Measurements from ENCODE around the gene ACD. TPM values are rescaled to one million over a fixed set of nuclear protein-coding genes. Genes with fewer than 3 reads are reported as not detected.

ACD gene
- total RNA-seq, 4 donors from 2014 or later: 20.9 to 33.7 (median 24.4) TPM

GRCh38 chr16:67668495-67669157, 8.6 kb upstream of the ACD start:
- Histone ChIP-seq H3K4me1 (peaks cover 0 to 58% (median 24%) of the 10 kb centered on the region in 3 donors), H3K27me3 (no peaks in the 10 kb centered on the region), H3K9me3 (no peaks in the 10 kb centered on the region), H3K36me3 (peaks cover 0 to 15% of the 10 kb centered on the region in 2 donors), H3K27ac (peak overlapping the region in 3 of 4 donors; percentile 91 to 95 (median 93)), H3K4me3 (no peak overlapping the region)
- TF ChIP-seq POLR2A (IDR thresholded peaks at IDR 0.05) (no peak), EP300 (IDR thresholded peaks at IDR 0.05) (no peak), CTCF (IDR thresholded peaks at IDR 0.05) (peak in 1 of 4 experiments; percentile 25), POLR2AphosphoS5 (IDR thresholded peaks at IDR 0.05) (no peak)
- no peak for ATAC-seq
- WGBS, 2 donors (ENCODE audit: low coverage in 1 of 2): 89 to 100% methylated on average over 1 to 6 of the region's 6 CpGs

- Histone ChIP-seq H3K27ac (peak overlapping the region; percentile 71 to 95 (median 92)), H3K4me3 (peak overlapping the region in 1 of 2 donors; percentile 83), H3K27me3 (no peaks in the 10 kb centered on the region), H3K36me3 (peaks cover 0 to 22% of the 10 kb centered on the region in 2 donors), H3K9me3 (no peaks in the 10 kb centered on the region), H3K4me1 (peaks cover 0 to 52% (median 24%) of the 10 kb centered on the region in 3 donors)
- WGBS, 2 donors (ENCODE audit: low coverage in 1 of 2): 0% methylated on average over 1 of the region's 18 CpGs; no CpG with 5 or more reads in 1 of the 2 donors
- peak; percentile 86 for ATAC-seq
- no peak for TF ChIP-seq POLR2A (IDR thresholded peaks at IDR 0.05)
- TF ChIP-seq EP300 (IDR thresholded peaks at IDR 0.05): no peak
- peak in 3 of 4 experiments; percentile 92 to 98 (median 94) for TF ChIP-seq CTCF (IDR thresholded peaks at IDR 0.05)
- peak; percentile 80 for TF ChIP-seq POLR2AphosphoS5 (IDR thresholded peaks at IDR 0.05)
Measured at GRCh38 chr16:67667817-67668494, 7.9 kb upstream of the ACD start.

- Histone ChIP-seq H3K9me3 (no peaks in the 10 kb centered on the region), H3K36me3 (peaks cover 0 to 27% of the 10 kb centered on the region in 2 donors), H3K27me3 (no peaks in the 10 kb centered on the region), H3K27ac (peak overlapping the region; percentile 71 to 95 (median 92)), H3K4me3 (peak overlapping the region; percentile 75 to 83), H3K4me1 (peaks cover 0 to 46% (median 24%) of the 10 kb centered on the region in 3 donors)
- no CpG with 5 or more reads among the region's 10 CpGs for whole genome bisulfite sequencing, 2 donors (ENCODE audit: low coverage in 1 of 2)
- no peak for ATAC-seq
- TF ChIP-seq EP300 (IDR thresholded peaks at IDR 0.05): no peak
- TF ChIP-seq POLR2AphosphoS5 (IDR thresholded peaks at IDR 0.05): no peak
- no peak for TF ChIP-seq CTCF (IDR thresholded peaks at IDR 0.05)
- no peak for TF ChIP-seq POLR2A (IDR thresholded peaks at IDR 0.05)
Measured at GRCh38 chr16:67667453-67667816, 7.4 kb upstream of the ACD start.

GRCh38 chr16:67666559-67667452, 6.7 kb upstream of the ACD start, which contains the start of the genes C16orf86 and ENKD1:
C16orf86 (plus strand) TSS chr16:67666814; CDS start chr16:67666971, 157 bp downstream.
ENKD1 (minus strand) TSS chr16:67666750; CDS start chr16:67666442, 308 bp downstream.
- H3K36me3 ChIP-seq: peaks cover 0 to 31% of the 10 kb centered on the region in 2 donors

More at GRCh38 chr16:67666559-67667452, 6.7 kb upstream of the ACD start, which contains the start of the genes C16orf86 and ENKD1:
- peak; percentile 74 for ATAC-seq
- H3K27ac ChIP-seq: peak within 1 kb of the TSS; percentile 71 to 95 (median 92)
- peak within 1 kb of the TSS; percentile 75 to 83 for H3K4me3 ChIP-seq
- peaks cover 0 to 45% (median 24%) of the 10 kb centered on the region in 3 donors for H3K4me1 ChIP-seq
- TF ChIP-seq POLR2AphosphoS5 (IDR thresholded peaks at IDR 0.05) (peak; percentile 11), POLR2A (IDR thresholded peaks at IDR 0.05) (no peak)
- WGBS, 2 donors (ENCODE audit: low coverage in 1 of 2): no CpG with 5 or more reads among the region's 78 CpGs
- no peaks in the 10 kb centered on the region for H3K9me3 ChIP-seq
- no peaks in the 10 kb centered on the region for H3K27me3 ChIP-seq

All from gastroesophageal sphincter (tissue), 4 donors.